ENCODE measurements around the gene SEMA4C. TPM values are rescaled to one million over a fixed set of nuclear protein-coding genes. Genes with fewer than 3 reads are reported as not detected.

Gene SEMA4C
- total and polyA plus RNA-seq, 9 of the 15 experiments (the other 6 are each of a cell fraction or from before 2014, with no cell fraction given): 0.32 to 59.7 (median 23.9) TPM

GRCh38 chr2:96876269-96877041 is 6.6 kb upstream of the SEMA4C start (continued):
- TF ChIP-seq MAZ (CRISPR knock-in tag; conservative IDR thresholded peaks at IDR 0.05 in 1 of 2, IDR thresholded peaks at IDR 0.05 in 1 of 2): 0 out of 4 replicates have a peak, but pooled peaks of 1 of the 2 experiments have one; percentile 8
- TF ChIP-seq, protein P1, sequence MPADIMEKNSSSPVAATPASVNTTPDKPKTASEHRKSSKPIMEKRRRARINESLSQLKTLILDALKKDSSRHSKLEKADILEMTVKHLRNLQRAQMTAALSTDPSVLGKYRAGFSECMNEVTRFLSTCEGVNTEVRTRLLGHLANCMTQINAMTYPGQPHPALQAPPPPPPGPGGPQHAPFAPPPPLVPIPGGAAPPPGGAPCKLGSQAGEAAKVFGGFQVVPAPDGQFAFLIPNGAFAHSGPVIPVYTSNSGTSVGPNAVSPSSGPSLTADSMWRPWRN (IDR thresholded peaks at IDR 0.05; ENCODE audit: low read depth): no peak
- 0 out of 2 replicates have a peak, but pooled peaks have one; percentile 1 for TF ChIP-seq ZFP1 (CRISPR knock-in tag; IDR thresholded peaks at IDR 0.05)
- TF ChIP-seq ZNF274 (IDR thresholded peaks at IDR 0.05; ENCODE audit: borderline replicate concordance, low read depth, low read length): no peak
- no peak for TF ChIP-seq KDM5B (IDR thresholded peaks at IDR 0.05; ENCODE audit: insufficient replicate concordance, low read depth, low read length)
- 0 out of 2 replicates have a peak, but pooled peaks have one; percentile 59 for TF ChIP-seq ERF (CRISPR knock-in tag; IDR thresholded peaks at IDR 0.05)
- no peak for TF ChIP-seq CHD1 (IDR thresholded peaks at IDR 0.05; ENCODE audit: low read length)
- no peak for TF ChIP-seq CXXC5 (CRISPR knock-in tag; IDR thresholded peaks at IDR 0.05)
- TF ChIP-seq HMGN3 (IDR thresholded peaks at IDR 0.05; ENCODE audit: borderline replicate concordance, extremely low read depth, insufficient read length, low read depth, low read length): no peak
- no peak for TF ChIP-seq EP300 (IDR thresholded peaks at IDR 0.05; ENCODE audit: low read length)
- no peak for TF ChIP-seq ZBTB7A (IDR thresholded peaks at IDR 0.05; ENCODE audit: borderline replicate concordance, control insufficient read depth, low read depth, low read length)
- no peak for TF ChIP-seq NR4A1 (CRISPR knock-in tag; IDR thresholded peaks at IDR 0.05)
- TF ChIP-seq NR4A1 (tag; IDR thresholded peaks at IDR 0.05): no peak
- TF ChIP-seq ZNF398 (CRISPR knock-in tag; IDR thresholded peaks at IDR 0.05): no peak
- no peak for TF ChIP-seq BACH1 (tag; IDR thresholded peaks at IDR 0.05)
- TF ChIP-seq ZNF644 (tag; IDR thresholded peaks at IDR 0.05; ENCODE audit: low read depth): no peak
- TF ChIP-seq ZNF780A (CRISPR knock-in tag; IDR thresholded peaks at IDR 0.05): no peak
- peak; percentile 61; the same call in 1 of the 2 replicates for TF ChIP-seq E4F1 (CRISPR knock-in tag; IDR thresholded peaks at IDR 0.05; ENCODE audit: borderline replicate concordance)
- no peak for TF ChIP-seq ZBTB5 (IDR thresholded peaks at IDR 0.05)
- no peak for TF ChIP-seq ZNF184 (CRISPR knock-in tag; IDR thresholded peaks at IDR 0.05)
